ENCODE measurements around the gene SLC9A6.

GRCh38 chrX:136061696-136062095 lies 76.5 kb downstream of the SLC9A6 start:
- no peak for TF ChIP-seq CTCF (IDR thresholded peaks at IDR 0.05)
- no peak for TF ChIP-seq POLR2A (IDR thresholded peaks at IDR 0.05)
- no peak for TF ChIP-seq EP300 (IDR thresholded peaks at IDR 0.05)
